RPMI8226 (cell line): Measurements from ENCODE around the gene ZFYVE16.
"Not testable (repeated sequence)": the region's sequence is repeated elsewhere in the genome, so short reads cannot be mapped to it uniquely, and the experiment has no call there.

Experiments used
- DNase-seq: peaks from one replicate; pipeline ENCODE4 v3.0.0-alpha.2; 2015

The ZFYVE16 gene

DNA sequence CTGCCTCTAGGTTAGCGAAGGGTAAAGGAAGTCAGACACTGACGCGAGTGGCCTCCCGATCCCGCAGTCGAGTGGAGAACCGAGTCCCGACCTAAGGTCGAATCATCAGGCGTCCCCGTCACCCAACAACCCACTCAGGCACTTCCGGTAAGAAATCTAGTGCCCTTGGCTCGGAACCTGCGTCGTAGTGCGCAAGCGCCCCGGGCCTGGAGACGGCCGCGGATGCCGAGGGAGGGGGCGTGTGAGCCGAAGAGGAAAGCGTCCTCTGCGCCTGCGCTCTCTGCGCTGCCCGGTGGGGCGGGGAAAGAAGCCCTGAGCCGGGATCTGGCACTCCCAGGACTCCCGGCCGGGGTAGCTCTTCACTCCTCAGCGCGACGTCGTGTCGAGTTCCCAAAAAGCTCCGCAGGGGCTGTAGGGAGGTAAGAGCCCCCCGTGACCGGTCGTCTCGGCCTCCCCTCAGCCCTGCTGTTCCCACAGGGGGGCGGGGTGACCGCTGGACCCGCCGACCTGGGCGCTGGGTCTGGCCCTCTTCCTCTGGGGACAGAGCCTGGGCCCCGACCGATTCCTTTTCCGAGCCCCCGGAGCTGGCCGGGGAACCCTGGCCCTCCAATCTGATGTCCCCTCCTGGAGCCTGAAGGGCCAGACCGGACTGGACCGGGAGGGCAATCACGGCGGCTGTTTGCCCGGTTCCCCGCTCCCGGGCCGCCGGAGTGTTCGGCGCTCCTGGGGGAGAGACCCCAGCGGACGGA, at the start of gene ZFYVE16:
TSS of gene ZFYVE16 (plus strand) at position 330 of the 749 bp plus-strand sequence. CDS start 26,084 bp downstream, outside the sequence.
- DNase-seq = peak; percentile 99

GRCh38 chr5:80360914-80361444, 46.9 kb upstream of the ZFYVE16 start:
- no peak for DNase-seq

GRCh38 chr5:80364892-80365291, 43.0 kb upstream of the ZFYVE16 start:
- DNase-seq = no peak

- no peak for DNase-seq
These were observed 39.0 kb upstream of the ZFYVE16 start for GRCh38 chr5:80368661-80369480.

GRCh38 chr5:80369521-80369920, 38.3 kb upstream of the ZFYVE16 start:
- no peak for DNase-seq

- DNase-seq = no peak
These were observed 37.5 kb upstream of the ZFYVE16 start for GRCh38 chr5:80370390-80370789.

DNA sequence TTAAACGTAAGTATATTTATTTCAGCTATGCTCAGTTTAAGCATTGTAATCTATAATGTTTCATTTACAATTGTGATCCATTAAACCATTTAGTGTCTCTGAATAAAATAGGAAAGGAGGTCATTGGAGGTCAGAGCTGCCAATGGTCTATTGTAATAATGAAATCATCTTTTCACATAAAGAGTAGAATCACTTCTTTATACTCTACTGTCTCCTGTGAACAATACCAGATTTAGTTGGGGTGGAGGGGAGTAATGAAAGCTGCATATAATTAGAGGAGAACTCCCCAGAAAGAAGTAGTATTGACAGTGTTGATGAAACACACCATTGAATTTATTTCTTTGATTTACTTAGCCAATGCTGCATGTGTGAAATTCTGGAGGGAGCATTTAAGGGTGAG, 35.1 kb upstream of the ZFYVE16 start:
- no peak for DNase-seq

GRCh38 chr5:80374188-80374587, 33.7 kb upstream of the ZFYVE16 start:
- DNase-seq = no peak

GRCh38 chr5:80376557-80376956, 31.3 kb upstream of the ZFYVE16 start:
- no peak for DNase-seq

DNA sequence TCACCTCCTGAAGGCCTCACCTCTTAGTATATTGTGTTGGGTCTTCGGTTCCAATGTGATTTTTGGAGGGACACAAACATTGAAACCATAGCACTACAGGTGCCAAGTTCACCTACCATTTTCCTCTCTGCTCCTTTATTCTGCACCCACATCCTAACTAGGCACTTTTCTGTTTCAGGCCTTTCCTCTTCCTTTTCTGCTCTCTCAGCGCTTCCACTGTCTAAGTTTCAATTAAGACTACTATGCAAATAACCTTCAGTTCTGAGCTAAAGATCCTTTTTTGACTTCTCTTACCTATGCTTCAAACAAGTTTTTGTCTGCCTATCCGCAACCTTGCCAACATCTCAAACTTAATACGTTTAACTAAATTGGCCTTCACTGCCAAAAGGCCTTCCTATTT, 25.4 kb upstream of the ZFYVE16 start:
- peak; percentile 49 for DNase-seq

DNA sequence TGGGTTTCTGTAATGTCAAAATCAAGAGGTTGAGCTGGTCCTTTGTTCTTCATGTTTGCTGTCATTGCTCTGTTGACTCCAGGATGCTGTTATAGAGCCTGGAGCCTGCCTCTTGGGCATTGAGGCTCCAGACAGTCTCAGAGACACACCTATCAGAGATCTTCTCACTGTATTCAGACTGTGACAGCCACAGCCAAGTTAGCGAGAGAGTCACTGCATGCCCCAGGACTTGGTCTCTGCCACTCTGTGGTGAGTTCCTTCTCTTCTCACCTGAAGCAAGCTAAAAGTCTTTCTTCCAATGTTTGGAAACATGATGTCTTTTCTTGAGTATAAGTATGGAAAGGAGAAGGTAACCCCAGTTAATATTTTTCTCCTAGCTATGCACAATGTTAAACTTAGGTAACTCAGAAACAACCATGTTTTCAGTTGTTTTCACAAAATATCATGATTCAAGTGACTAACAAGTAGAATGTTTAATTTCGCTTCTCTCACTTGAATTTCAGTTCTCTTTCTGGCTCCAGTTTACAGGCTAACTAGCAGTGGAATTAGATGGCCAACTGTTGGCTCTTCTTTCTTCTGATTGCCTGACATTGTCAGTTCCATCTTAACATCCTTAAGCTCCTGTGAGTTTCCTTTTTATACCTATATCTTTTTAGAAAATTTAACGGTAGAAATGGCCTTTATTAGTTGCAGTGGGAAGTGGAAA, 20.6 kb upstream of the ZFYVE16 start:
- no peak for DNase-seq

DNA sequence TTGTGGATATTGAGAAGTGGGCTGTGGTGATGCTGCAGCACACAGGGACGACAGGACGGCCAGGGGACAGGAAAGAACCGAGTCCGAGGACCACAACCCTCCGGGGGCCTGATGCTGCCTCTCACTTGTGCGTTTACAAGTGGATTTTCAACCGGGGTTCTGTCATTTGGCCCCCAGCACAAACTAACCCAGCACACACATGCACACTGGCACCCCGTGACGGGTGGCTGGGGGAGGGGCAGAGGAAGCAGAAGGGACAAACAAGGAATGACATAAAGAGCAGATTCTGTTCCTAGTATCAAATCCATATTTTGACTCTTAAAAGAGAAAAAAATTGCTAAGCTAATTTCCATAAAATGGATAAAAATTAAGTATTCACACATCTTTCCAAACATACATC, 18.3 kb upstream of the ZFYVE16 start:
- DNase-seq = no peak

GRCh38 chr5:80390413-80390812, 17.5 kb upstream of the ZFYVE16 start:
- not testable (repeated sequence) for DNase-seq

GRCh38 chr5:80391267-80391666, 16.6 kb upstream of the ZFYVE16 start:
- not testable (repeated sequence) for DNase-seq

DNA sequence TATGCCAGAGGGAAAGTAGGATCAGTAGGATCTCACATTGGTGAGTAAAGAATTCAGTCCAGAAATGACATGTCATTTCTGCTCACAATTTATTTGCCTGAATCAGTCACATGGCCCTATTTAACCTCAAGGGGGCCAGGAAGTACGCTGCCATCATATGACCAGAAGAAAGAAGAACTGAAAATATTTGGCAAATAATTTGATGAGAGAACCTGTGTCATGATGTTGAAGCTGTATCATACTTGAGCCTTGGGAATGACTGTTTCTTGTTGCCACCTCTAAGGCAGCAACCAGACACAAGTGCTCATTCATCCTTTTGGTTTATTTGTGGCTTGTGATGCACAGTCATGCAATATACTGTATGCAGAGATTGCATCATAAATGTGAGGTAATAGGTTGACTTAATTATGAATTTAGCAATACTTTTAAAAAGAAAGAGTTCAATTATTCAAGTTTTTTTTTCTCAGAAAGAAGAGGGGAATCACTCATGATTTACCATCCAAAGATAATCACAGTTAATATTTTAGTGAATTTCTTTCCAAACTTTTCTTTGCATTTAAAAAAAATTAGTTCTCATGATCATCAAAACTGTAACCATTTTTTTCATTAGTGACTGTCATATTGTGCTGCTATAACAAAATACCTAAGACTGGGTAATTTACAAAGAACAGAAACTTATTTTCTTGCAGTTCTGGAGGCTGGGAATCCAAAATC, 8.2 kb upstream of the ZFYVE16 start:
- peak; percentile 65 for DNase-seq

GRCh38 chr5:80400368-80400767, 7.5 kb upstream of the ZFYVE16 start:
- not testable (repeated sequence) for DNase-seq

DNA sequence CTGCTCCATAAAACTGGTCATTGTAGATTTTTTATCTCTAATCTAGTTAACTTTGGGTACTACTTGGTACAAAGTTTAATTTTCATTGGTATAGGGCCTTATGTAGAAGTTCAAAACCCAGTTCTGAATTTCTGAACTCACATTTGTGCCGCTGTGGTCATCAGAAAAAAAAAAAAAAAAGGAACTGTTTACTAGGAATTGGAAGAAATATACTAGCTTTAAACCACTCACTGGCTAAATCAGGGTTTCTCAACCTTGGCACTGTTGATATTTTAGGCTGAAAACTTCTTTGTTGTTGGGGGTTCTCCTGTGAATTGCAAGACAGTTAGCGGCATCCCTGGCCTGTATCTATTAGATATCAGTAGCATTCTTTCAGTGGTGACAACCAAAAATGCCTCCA, 4.1 kb upstream of the ZFYVE16 start:
- DNase-seq = no peak

DNA sequence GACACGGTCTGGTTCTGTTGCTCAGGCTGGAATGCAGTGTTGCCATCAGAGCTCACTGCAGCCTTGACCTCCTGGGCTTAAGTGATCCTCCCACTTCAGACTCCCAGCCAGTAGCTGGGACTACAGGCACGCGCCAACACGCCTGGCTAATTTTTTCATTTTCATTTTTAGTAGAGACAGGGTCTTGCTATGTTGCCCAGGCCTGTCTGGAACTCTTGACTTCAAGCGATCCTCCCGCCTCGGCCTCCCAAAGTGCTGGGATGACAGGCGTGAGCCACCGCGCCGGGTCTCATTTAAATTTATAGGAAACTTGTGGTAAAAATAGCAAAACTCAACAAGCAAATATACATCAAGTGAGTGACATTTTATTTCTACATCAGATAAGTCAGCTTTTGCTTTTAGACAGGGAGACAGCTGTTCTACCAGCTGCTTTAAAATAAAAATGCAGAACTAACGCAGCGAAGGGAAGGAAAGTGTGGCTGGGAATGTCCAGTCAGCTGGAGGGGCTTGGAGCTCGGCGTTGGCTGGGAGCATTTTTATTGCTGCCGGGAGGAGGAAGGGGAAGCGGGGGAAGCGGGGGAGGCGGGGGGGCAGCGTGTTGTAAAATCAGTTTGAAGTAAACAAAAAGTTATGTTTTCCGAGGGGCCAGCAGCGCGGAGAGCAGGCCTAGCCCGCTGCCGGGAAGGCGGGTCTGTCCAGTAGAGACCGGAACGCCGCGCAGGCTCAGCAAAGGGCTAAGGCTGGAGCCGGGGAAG, 707 bp upstream of the ZFYVE16 start:
- DNase-seq = peak; percentile 18

DNA sequence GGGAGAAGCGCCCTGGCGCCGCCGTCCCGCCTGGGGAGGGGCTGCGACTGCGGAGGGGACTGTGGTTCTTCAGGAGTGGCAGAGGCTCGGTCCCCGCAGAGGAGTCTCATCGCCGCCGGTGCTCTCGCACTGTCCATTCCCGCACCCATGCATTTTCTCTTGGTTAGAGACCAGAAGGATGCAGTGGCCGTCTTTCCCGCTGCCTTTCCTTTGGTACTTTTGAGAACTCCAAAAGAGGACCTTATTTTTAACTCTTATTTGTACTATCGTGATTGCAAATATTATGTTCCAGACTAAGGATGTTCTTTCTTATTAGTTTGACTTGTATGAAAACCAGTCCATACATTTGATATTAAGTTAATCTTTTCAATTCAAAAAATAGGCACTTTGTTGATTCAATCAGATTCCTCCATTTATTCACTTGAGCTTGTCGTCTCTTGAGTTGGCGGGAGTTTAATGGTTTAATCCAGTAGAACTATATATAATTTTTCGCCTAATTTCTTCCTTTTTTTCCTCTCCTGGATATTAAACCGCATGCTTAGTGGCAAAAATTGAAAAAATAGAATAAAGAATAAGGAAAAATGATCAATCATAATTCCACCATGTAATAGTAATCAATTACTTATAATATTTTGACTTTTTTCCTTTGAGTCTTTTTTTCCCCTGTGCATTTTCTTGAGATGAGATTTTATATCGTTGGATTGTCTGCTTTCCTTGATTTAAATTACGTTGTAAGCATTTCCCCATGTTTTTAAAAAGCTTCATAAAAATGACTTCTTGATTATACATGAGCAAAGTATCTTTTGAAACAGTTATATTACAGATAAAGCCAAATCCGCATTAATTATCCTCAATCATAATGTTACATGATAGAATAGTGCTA, 861 bp downstream of the ZFYVE16 start:
- peak; percentile 78 for DNase-seq

GRCh38 chr5:80409367-80409966, 1.6 kb downstream of the ZFYVE16 start:
- no peak for DNase-seq
